Stimulated activated CD4-positive, alpha-beta T cell treated with anti-CD3 and anti-CD28 coated beads, Interleukin-12 subunit alpha, Interleukin-12 subunit beta, amount 100 ng/mL, for 4 hours (primary cell): ENCODE data around the gene HMX2.
"Not testable (repeated sequence)": the region's sequence is repeated elsewhere in the genome, so short reads cannot be mapped to it uniquely, and the experiment has no call there.

Source experiments
- DNase-seq: peaks from one replicate; pipeline ENCODE4 v3.0.0-alpha.2; 2020

The HMX2 gene

GRCh38 chr10:123153486-123154091, 5.7 kb downstream of the HMX2 start:
- DNase-seq = no peak

GRCh38 chr10:123154092-123154710, 6.3 kb downstream of the HMX2 start, which contains the start of gene BUB3:
Gene BUB3, plus strand, starts transcription at chr10:123154402. Its CDS starts 516 bp downstream, at chr10:123154918.
- peak; percentile 90 for DNase-seq

- no peak for DNase-seq
These were observed 7.0 kb downstream of the HMX2 start for GRCh38 chr10:123154711-123155505.

- no peak for DNase-seq
These were observed 8.1 kb downstream of the HMX2 start for GRCh38 chr10:123156078-123156477.

GRCh38 chr10:123157210-123157609, 9.3 kb downstream of the HMX2 start:
- DNase-seq = no peak

GRCh38 chr10:123158682-123159081, 10.7 kb downstream of the HMX2 start:
- DNase-seq = no peak

- no peak for DNase-seq
These were observed 12.5 kb downstream of the HMX2 start for GRCh38 chr10:123160311-123160980.

GRCh38 chr10:123164319-123164718, 16.4 kb downstream of the HMX2 start:
- DNase-seq = no peak

GRCh38 chr10:123165445-123166072, 17.6 kb downstream of the HMX2 start:
- DNase-seq = no peak

GRCh38 chr10:123166618-123167017, 18.7 kb downstream of the HMX2 start:
- DNase-seq = no peak

GRCh38 chr10:123170961-123171360, 23.0 kb downstream of the HMX2 start:
- no peak for DNase-seq

- not testable (repeated sequence) for DNase-seq
These were observed 23.7 kb downstream of the HMX2 start for GRCh38 chr10:123171616-123172015.

- no peak for DNase-seq
These were observed 27.8 kb downstream of the HMX2 start for GRCh38 chr10:123175389-123176387.

GRCh38 chr10:123178390-123178789, 30.5 kb downstream of the HMX2 start:
- not testable (repeated sequence) for DNase-seq

- DNase-seq = no peak
These were observed 32.5 kb downstream of the HMX2 start for GRCh38 chr10:123180101-123181090.

- no peak for DNase-seq
These were observed 35.8 kb downstream of the HMX2 start for GRCh38 chr10:123183724-123184123.

GRCh38 chr10:123187781-123188180, 39.8 kb downstream of the HMX2 start:
- no peak for DNase-seq

GRCh38 chr10:123191886-123192285, 44.0 kb downstream of the HMX2 start:
- DNase-seq = no peak

GRCh38 chr10:123194056-123194455, 46.1 kb downstream of the HMX2 start:
- DNase-seq = no peak
